Astrocyte of the cerebellum (primary cell): ENCODE data around the gene PRDM10.

ENCODE experiments used
- DNase-seq: peaks from one replicate; pipeline ENCODE4 v3.0.0-alpha.2; 2011; ENCODE audit warnings: low read depth
- H3K4me3 ChIP-seq: 2 replicates; pipeline ENCODE4 v1.5.1; 2011; ENCODE audit warnings: mild to moderate bottlenecking, low read depth, low read length, moderate library complexity
- CTCF ChIP-seq: IDR thresholded peaks from 2 replicates; pipeline ENCODE4 v1.5.1; 2012; ENCODE audit warnings: low read length, low read depth, moderate library complexity, mild to moderate bottlenecking; ENCODE audit errors: missing control alignments
- in situ Hi-C: cut with HindIII; loops from 2 replicates; pipeline ENCODE4 v1.10.0; 2017; ENCODE audit warnings: low sequenced_read_pairs

The PRDM10 gene, protein sequence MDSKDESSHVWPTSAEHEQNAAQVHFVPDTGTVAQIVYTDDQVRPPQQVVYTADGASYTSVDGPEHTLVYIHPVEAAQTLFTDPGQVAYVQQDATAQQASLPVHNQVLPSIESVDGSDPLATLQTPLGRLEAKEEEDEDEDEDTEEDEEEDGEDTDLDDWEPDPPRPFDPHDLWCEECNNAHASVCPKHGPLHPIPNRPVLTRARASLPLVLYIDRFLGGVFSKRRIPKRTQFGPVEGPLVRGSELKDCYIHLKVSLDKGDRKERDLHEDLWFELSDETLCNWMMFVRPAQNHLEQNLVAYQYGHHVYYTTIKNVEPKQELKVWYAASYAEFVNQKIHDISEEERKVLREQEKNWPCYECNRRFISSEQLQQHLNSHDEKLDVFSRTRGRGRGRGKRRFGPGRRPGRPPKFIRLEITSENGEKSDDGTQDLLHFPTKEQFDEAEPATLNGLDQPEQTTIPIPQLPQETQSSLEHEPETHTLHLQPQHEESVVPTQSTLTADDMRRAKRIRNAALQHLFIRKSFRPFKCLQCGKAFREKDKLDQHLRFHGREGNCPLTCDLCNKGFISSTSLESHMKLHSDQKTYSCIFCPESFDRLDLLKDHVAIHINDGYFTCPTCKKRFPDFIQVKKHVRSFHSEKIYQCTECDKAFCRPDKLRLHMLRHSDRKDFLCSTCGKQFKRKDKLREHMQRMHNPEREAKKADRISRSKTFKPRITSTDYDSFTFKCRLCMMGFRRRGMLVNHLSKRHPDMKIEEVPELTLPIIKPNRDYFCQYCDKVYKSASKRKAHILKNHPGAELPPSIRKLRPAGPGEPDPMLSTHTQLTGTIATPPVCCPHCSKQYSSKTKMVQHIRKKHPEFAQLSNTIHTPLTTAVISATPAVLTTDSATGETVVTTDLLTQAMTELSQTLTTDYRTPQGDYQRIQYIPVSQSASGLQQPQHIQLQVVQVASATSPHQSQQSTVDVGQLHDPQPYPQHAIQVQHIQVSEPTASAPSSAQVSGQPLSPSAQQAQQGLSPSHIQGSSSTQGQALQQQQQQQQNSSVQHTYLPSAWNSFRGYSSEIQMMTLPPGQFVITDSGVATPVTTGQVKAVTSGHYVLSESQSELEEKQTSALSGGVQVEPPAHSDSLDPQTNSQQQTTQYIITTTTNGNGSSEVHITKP

DNA sequence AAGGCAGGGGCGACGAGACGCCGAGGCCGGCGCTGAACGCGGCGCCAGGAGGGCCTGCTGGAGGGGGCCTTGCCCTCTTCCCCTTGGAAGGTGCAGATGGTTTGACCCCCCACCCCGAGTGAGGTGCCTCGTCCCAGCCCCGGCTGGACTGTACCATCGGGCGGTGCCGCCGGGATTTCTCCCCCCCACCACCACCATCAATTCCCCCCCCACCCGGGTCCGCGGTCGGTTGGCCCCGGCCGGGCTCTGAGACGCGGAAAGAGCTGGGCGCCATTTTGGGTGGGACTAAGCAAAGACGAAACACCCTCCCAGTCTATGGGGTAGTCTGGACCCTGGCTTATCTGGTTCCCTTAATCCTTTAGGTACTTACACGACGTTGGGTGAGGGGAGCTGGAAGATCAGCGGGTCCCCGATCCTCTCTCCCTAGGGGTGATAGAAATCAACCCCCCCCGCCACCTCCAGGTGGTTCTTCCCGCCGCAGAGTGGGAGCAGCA, at the start of gene PRDM10:
PRDM10 (minus strand) TSS at position 484 of the 494 bp plus-strand sequence. CDS start 41,871 bp downstream, outside the sequence.
- TF ChIP-seq CTCF, result no peak
- peak within 1 kb of the TSS; percentile 48 for H3K4me3 ChIP-seq
- in situ Hi-C loops, result no loop called here
- peak; percentile 74 for DNase-seq

- in situ Hi-C loops, result no loop called here
- DNase-seq, result no peak
- TF ChIP-seq CTCF, result no peak
- no peak overlapping the region for H3K4me3 ChIP-seq
Observed at GRCh38 chr11:130051082-130051481, 48.4 kb upstream of the PRDM10 start.

- in situ Hi-C loops, result no loop called here
- no peak for TF ChIP-seq CTCF
- DNase-seq, result no peak
Observed at GRCh38 chr11:130050257-130050656, 47.6 kb upstream of the PRDM10 start.

DNA sequence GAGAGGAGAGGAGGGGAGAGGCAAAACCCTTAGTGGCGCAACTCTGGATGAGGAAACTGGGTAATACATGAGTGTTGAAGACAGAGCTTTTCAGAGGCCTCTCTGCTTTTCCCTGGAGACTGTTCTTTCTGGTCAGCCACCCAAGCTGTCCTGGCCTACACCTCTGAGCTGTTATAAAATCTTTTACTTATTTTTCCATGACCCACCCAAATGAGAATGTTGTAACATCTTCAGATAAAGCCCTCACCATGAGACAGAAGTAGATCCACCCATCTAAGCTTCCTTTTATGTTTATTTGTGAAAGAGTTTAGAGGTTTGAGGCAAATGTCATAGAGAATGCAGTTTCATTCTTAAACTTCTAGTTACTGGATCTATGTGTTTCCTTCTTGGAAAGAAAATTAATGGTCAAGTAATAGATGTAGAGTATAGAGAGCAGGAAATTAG, 46.7 kb upstream of the PRDM10 start:
- in situ Hi-C loops, result no loop called here
- no peak for DNase-seq
- H3K4me3 ChIP-seq, result no peak overlapping the region

More at GRCh38 chr11:130050257-130050656, 47.6 kb upstream of the PRDM10 start:
- no peak overlapping the region for H3K4me3 ChIP-seq

DNA sequence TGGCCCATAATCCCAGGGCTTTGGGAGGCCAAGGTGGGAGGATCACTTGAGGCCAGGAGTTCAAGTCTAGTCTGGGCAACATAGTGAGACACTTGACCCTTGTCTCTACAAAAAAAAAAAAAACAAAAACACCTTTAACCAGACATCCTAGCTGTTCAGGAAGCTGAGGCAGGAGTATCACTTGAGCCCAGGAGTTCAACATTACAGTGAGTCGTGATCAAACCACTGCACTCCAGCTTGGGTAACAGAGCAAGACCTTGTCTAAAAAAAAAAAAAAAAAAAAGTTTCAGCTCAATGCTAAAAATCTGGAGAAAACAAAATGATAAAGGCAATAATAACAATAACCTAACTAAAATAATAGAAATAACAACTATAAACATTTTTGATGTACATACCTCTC, 44.5 kb upstream of the PRDM10 start:
- no peak for TF ChIP-seq CTCF
- no peak for DNase-seq
- in situ Hi-C loops, result no loop called here
- no peak overlapping the region for H3K4me3 ChIP-seq

More for the DNA sequence above, 46.7 kb upstream of the PRDM10 start:
- no peak for TF ChIP-seq CTCF

GRCh38 chr11:130043575-130043974, 40.9 kb upstream of the PRDM10 start:
- in situ Hi-C loops, result no loop called here
- DNase-seq, result no peak
- H3K4me3 ChIP-seq, result no peak overlapping the region
- TF ChIP-seq CTCF, result no peak
